GM20000 (cell line): ENCODE measurements around the gene FXR2.
A peak's percentile ranks its signal among the peaks of the same experiment; 100 is the strongest.

Experiments used
- DNase-seq: peaks from one replicate; pipeline ENCODE4 v3.0.0; 2012; ENCODE audit warnings: low spot score
- CTCF ChIP-seq: IDR thresholded peaks from 2 replicates; pipeline ENCODE4 v1.5.1; 2012; ENCODE audit warnings: mild to moderate bottlenecking, control low read depth; ENCODE audit errors: extremely low read depth, missing control alignments

The FXR2 gene

GRCh38 chr17:7561028-7561575 is 53.6 kb downstream of the FXR2 start:
- peak; percentile 92 for DNase-seq
- TF ChIP-seq CTCF = peak; percentile 82

GRCh38 chr17:7560172-7561027 is 54.3 kb downstream of the FXR2 start:
- DNase-seq = no peak
- no peak for TF ChIP-seq CTCF

GRCh38 chr17:7559320-7560171 is 55.2 kb downstream of the FXR2 start:
- no peak for TF ChIP-seq CTCF
- no peak for DNase-seq

- no peak for TF ChIP-seq CTCF
- no peak for DNase-seq
These were observed 56.0 kb downstream of the FXR2 start, which contains the start of gene TNFSF13 for GRCh38 chr17:7558544-7559319. TSS of gene TNFSF13 (plus strand) at chr17:7558750. CDS start at chr17:7559040, 290 bp downstream.

- peak; percentile 72 for DNase-seq
- no peak for TF ChIP-seq CTCF
These were observed 56.7 kb downstream of the FXR2 start for GRCh38 chr17:7557775-7558543.

GRCh38 chr17:7557147-7557764 is 57.4 kb downstream of the FXR2 start:
- no peak for TF ChIP-seq CTCF
- no peak for DNase-seq
